Measurements from ENCODE around the gene IL17RD.
A peak's percentile ranks its signal among the peaks of the same experiment; 100 is the strongest.

Gene IL17RD

GRCh38 chr3:57064572-57064971 lies 100.6 kb downstream of the IL17RD start:
- no peak overlapping the region for H2BK120ac ChIP-seq (ENCODE audit: low read depth, low read length)
- H3K27ac ChIP-seq (replicated peaks; ENCODE audit: low read length) = no peak overlapping the region
- H3K18ac ChIP-seq (ENCODE audit: low read length) = no peak overlapping the region
- H3K14ac ChIP-seq (ENCODE audit: low read length) = no peak overlapping the region
- no peak overlapping the region for H2BK15ac ChIP-seq (ENCODE audit: low read length)
- no peaks in the 10 kb centered on the region for H3K36me3 ChIP-seq (replicated peaks in 1 of 2; ENCODE audit: control insufficient read depth in 2 of 2, insufficient read depth in 2 of 2, low read length in 2 of 2)
- no peak overlapping the region for H4K8ac ChIP-seq (ENCODE audit: low read depth, low read length)
- H3K4ac ChIP-seq (ENCODE audit: low read length) = no peak overlapping the region
- H3K4me1 ChIP-seq (ENCODE audit: control insufficient read depth in 2 of 2, insufficient read depth in 1 of 2, low read depth in 1 of 2, low read length in 2 of 2) = peaks cover 14 to 17% of the 10 kb centered on the region in 2 donors
- H2AK5ac ChIP-seq (ENCODE audit: low read depth, low read length) = no peak overlapping the region
- H2AFZ ChIP-seq (ENCODE audit: low read length) = no peak overlapping the region
- no peak overlapping the region for H2BK12ac ChIP-seq (ENCODE audit: low read length)
- no peak for DNase-seq (ENCODE audit: low spot score)
- no peak overlapping the region for H4K91ac ChIP-seq (ENCODE audit: low read depth, low read length, poor library complexity)
- no peak overlapping the region for H3K4me2 ChIP-seq (ENCODE audit: insufficient read depth, low read length, poor library complexity, severe bottlenecking)
- H3K9ac ChIP-seq (ENCODE audit: low read depth, low read length, poor library complexity) = no peak overlapping the region
- no peak overlapping the region for H2BK5ac ChIP-seq (ENCODE audit: low read length)
- no peaks in the 10 kb centered on the region for H3K27me3 ChIP-seq (ENCODE audit: control insufficient read depth in 3 of 3, insufficient read depth in 3 of 3, low read depth in 1 of 3, low read length in 3 of 3)
- WGBS, 2 donors (ENCODE audit: extremely low coverage in 2 of 2, insufficient read length in 2 of 2, insufficient replicate concordance in 1 of 2) = no CpG with 5 or more reads among the region's 2 CpGs
- H3K23ac ChIP-seq (ENCODE audit: low read depth, low read length, poor library complexity) = no peak overlapping the region
- no peak overlapping the region for H3K4me3 ChIP-seq (ENCODE audit: low read length in 2 of 2)
- no peaks in the 10 kb centered on the region for H3K9me3 ChIP-seq (replicated peaks in 1 of 2; ENCODE audit: control insufficient read depth in 2 of 2, insufficient read depth in 1 of 2, low read depth in 1 of 2, low read length in 2 of 2)
- peaks cover 1% of the 10 kb centered on the region for H3K79me1 ChIP-seq (ENCODE audit: low read depth, low read length)

GRCh38 chr3:57064001-57064400 lies 101.2 kb downstream of the IL17RD start:
- H3K18ac ChIP-seq (ENCODE audit: low read length) = peak overlapping the region; percentile 35
- DNase-seq (ENCODE audit: low spot score) = no peak
- WGBS, 2 donors (ENCODE audit: extremely low coverage in 2 of 2, insufficient read length in 2 of 2, insufficient replicate concordance in 1 of 2) = no CpG with 5 or more reads among the region's 6 CpGs
- H3K23ac ChIP-seq (ENCODE audit: low read depth, low read length, poor library complexity) = no peak overlapping the region
- no peak overlapping the region for H3K27ac ChIP-seq (replicated peaks; ENCODE audit: low read length)
- no peak overlapping the region for H2BK120ac ChIP-seq (ENCODE audit: low read depth, low read length)
- no peak overlapping the region for H3K14ac ChIP-seq (ENCODE audit: low read length)
- no peaks in the 10 kb centered on the region for H3K27me3 ChIP-seq (ENCODE audit: control insufficient read depth in 3 of 3, insufficient read depth in 3 of 3, low read depth in 1 of 3, low read length in 3 of 3)
- H4K91ac ChIP-seq (ENCODE audit: low read depth, low read length, poor library complexity) = no peak overlapping the region
- no peak overlapping the region for H2AFZ ChIP-seq (ENCODE audit: low read length)
- no peak overlapping the region for H2BK15ac ChIP-seq (ENCODE audit: low read length)
- H3K4ac ChIP-seq (ENCODE audit: low read length) = no peak overlapping the region
- H3K4me2 ChIP-seq (ENCODE audit: insufficient read depth, low read length, poor library complexity, severe bottlenecking) = no peak overlapping the region
- H3K4me1 ChIP-seq (ENCODE audit: control insufficient read depth in 2 of 2, insufficient read depth in 1 of 2, low read depth in 1 of 2, low read length in 2 of 2) = peaks cover 14 to 17% of the 10 kb centered on the region in 2 donors
- no peaks in the 10 kb centered on the region for H3K9me3 ChIP-seq (replicated peaks in 1 of 2; ENCODE audit: control insufficient read depth in 2 of 2, insufficient read depth in 1 of 2, low read depth in 1 of 2, low read length in 2 of 2)
- H2BK5ac ChIP-seq (ENCODE audit: low read length) = no peak overlapping the region
- H3K4me3 ChIP-seq (ENCODE audit: low read length in 2 of 2) = no peak overlapping the region
- H3K36me3 ChIP-seq (replicated peaks in 1 of 2; ENCODE audit: control insufficient read depth in 2 of 2, insufficient read depth in 2 of 2, low read length in 2 of 2) = no peaks in the 10 kb centered on the region
- no peak overlapping the region for H2AK5ac ChIP-seq (ENCODE audit: low read depth, low read length)
- peaks cover 1% of the 10 kb centered on the region for H3K79me1 ChIP-seq (ENCODE audit: low read depth, low read length)
- no peak overlapping the region for H3K9ac ChIP-seq (ENCODE audit: low read depth, low read length, poor library complexity)
- no peak overlapping the region for H4K8ac ChIP-seq (ENCODE audit: low read depth, low read length)
- H2BK12ac ChIP-seq (ENCODE audit: low read length) = no peak overlapping the region

GRCh38 chr3:57063032-57063431 lies 102.1 kb downstream of the IL17RD start:
- H3K23ac ChIP-seq (ENCODE audit: low read depth, low read length, poor library complexity) = no peak overlapping the region
- H3K4me1 ChIP-seq (ENCODE audit: control insufficient read depth in 2 of 2, insufficient read depth in 1 of 2, low read depth in 1 of 2, low read length in 2 of 2) = peaks cover 8 to 11% of the 10 kb centered on the region in 2 donors
- H2BK12ac ChIP-seq (ENCODE audit: low read length) = no peak overlapping the region
- H2AFZ ChIP-seq (ENCODE audit: low read length) = no peak overlapping the region
- no peak overlapping the region for H3K14ac ChIP-seq (ENCODE audit: low read length)
- H3K18ac ChIP-seq (ENCODE audit: low read length) = no peak overlapping the region
- no peaks in the 10 kb centered on the region for H3K36me3 ChIP-seq (replicated peaks in 1 of 2; ENCODE audit: control insufficient read depth in 2 of 2, insufficient read depth in 2 of 2, low read length in 2 of 2)
- H3K27ac ChIP-seq (replicated peaks; ENCODE audit: low read length) = no peak overlapping the region
- H3K79me1 ChIP-seq (ENCODE audit: low read depth, low read length) = peaks cover 1% of the 10 kb centered on the region
- no peaks in the 10 kb centered on the region for H3K27me3 ChIP-seq (ENCODE audit: control insufficient read depth in 3 of 3, insufficient read depth in 3 of 3, low read depth in 1 of 3, low read length in 3 of 3)
- H2BK15ac ChIP-seq (ENCODE audit: low read length) = no peak overlapping the region
- no CpG with 5 or more reads among the region's 5 CpGs for WGBS, 2 donors (ENCODE audit: extremely low coverage in 2 of 2, insufficient read length in 2 of 2, insufficient replicate concordance in 1 of 2)
- H3K4me3 ChIP-seq (ENCODE audit: low read length in 2 of 2) = peak overlapping the region in 1 of 2 donors; percentile 60
- H3K9me3 ChIP-seq (replicated peaks in 1 of 2; ENCODE audit: control insufficient read depth in 2 of 2, insufficient read depth in 1 of 2, low read depth in 1 of 2, low read length in 2 of 2) = no peaks in the 10 kb centered on the region
- H3K4me2 ChIP-seq (ENCODE audit: insufficient read depth, low read length, poor library complexity, severe bottlenecking) = no peak overlapping the region
- no peak overlapping the region for H4K91ac ChIP-seq (ENCODE audit: low read depth, low read length, poor library complexity)
- H2AK5ac ChIP-seq (ENCODE audit: low read depth, low read length) = no peak overlapping the region
- H4K8ac ChIP-seq (ENCODE audit: low read depth, low read length) = no peak overlapping the region
- no peak overlapping the region for H3K9ac ChIP-seq (ENCODE audit: low read depth, low read length, poor library complexity)
- no peak overlapping the region for H2BK5ac ChIP-seq (ENCODE audit: low read length)
- H3K4ac ChIP-seq (ENCODE audit: low read length) = no peak overlapping the region
- no peak for DNase-seq (ENCODE audit: low spot score)
- H2BK120ac ChIP-seq (ENCODE audit: low read depth, low read length) = no peak overlapping the region

- H3K4me2 ChIP-seq (ENCODE audit: insufficient read depth, low read length, poor library complexity, severe bottlenecking) = no peak overlapping the region
These were observed 103.0 kb downstream of the IL17RD start for GRCh38 chr3:57062101-57062631.

More at GRCh38 chr3:57062101-57062631, 103.0 kb downstream of the IL17RD start:
- H3K79me1 ChIP-seq (ENCODE audit: low read depth, low read length) = no peaks in the 10 kb centered on the region
- H3K27ac ChIP-seq (replicated peaks; ENCODE audit: low read length) = no peak overlapping the region
- H3K4me1 ChIP-seq (ENCODE audit: control insufficient read depth in 2 of 2, insufficient read depth in 1 of 2, low read depth in 1 of 2, low read length in 2 of 2) = peaks cover 8 to 11% of the 10 kb centered on the region in 2 donors
- peak overlapping the region; percentile 7 for H2BK5ac ChIP-seq (ENCODE audit: low read length)
- H3K4ac ChIP-seq (ENCODE audit: low read length) = no peak overlapping the region
- no peak overlapping the region for H3K23ac ChIP-seq (ENCODE audit: low read depth, low read length, poor library complexity)
- peak overlapping the region; percentile 20 for H3K18ac ChIP-seq (ENCODE audit: low read length)
- WGBS, 2 donors (ENCODE audit: extremely low coverage in 2 of 2, insufficient read length in 2 of 2, insufficient replicate concordance in 1 of 2) = no CpG with 5 or more reads among the region's 9 CpGs
- H2BK120ac ChIP-seq (ENCODE audit: low read depth, low read length) = no peak overlapping the region
- no peaks in the 10 kb centered on the region for H3K27me3 ChIP-seq (ENCODE audit: control insufficient read depth in 3 of 3, insufficient read depth in 3 of 3, low read depth in 1 of 3, low read length in 3 of 3)
- no peak overlapping the region for H3K14ac ChIP-seq (ENCODE audit: low read length)
- no peak overlapping the region for H2AK5ac ChIP-seq (ENCODE audit: low read depth, low read length)
- DNase-seq (ENCODE audit: low spot score) = no peak
- no peak overlapping the region for H2BK12ac ChIP-seq (ENCODE audit: low read length)
- no peak overlapping the region for H3K9ac ChIP-seq (ENCODE audit: low read depth, low read length, poor library complexity)
- no peak overlapping the region for H4K91ac ChIP-seq (ENCODE audit: low read depth, low read length, poor library complexity)
- no peak overlapping the region for H3K4me3 ChIP-seq (ENCODE audit: low read length in 2 of 2)
- no peaks in the 10 kb centered on the region for H3K36me3 ChIP-seq (replicated peaks in 1 of 2; ENCODE audit: control insufficient read depth in 2 of 2, insufficient read depth in 2 of 2, low read length in 2 of 2)
- H3K9me3 ChIP-seq (replicated peaks in 1 of 2; ENCODE audit: control insufficient read depth in 2 of 2, insufficient read depth in 1 of 2, low read depth in 1 of 2, low read length in 2 of 2) = no peaks in the 10 kb centered on the region
- peak overlapping the region; percentile 85 for H2AFZ ChIP-seq (ENCODE audit: low read length)
- H2BK15ac ChIP-seq (ENCODE audit: low read length) = peak overlapping the region; percentile 4
- peak overlapping the region; percentile 75 for H4K8ac ChIP-seq (ENCODE audit: low read depth, low read length)
